Umbilical cord (tissue), 2 donors: ENCODE results near the gene ALKBH5. TPM values are rescaled to one million over a fixed set of nuclear protein-coding genes. Genes with fewer than 3 reads are reported as not detected.
"Not testable (repeated sequence)": the region's sequence is repeated elsewhere in the genome, so short reads cannot be mapped to it uniquely, and the experiment has no call there.

Experiments
- DNase-seq: peaks from one replicate; pipeline ENCODE4 v3.0.0-alpha.2; 2015; ENCODE audit warnings: low spot score
- total RNA-seq: library from RNA; depleted of rRNA; stranded (reverse); fragments of >200 nt; gene quantifications from one replicate; pipeline ENCODE4 v1.2.3, GENCODE V29; 2014; ENCODE audit warnings: low replicate concordance; ENCODE audit not compliant: insufficient read depth

Gene ALKBH5
- total RNA-seq, 1 donor from 2014 or later: 86.2 TPM

- DNase-seq: peak; percentile 13
These were observed 2.4 kb downstream of the ALKBH5 start for GRCh38 chr17:18185832-18186626.

GRCh38 chr17:18186627-18186982 lies 3.0 kb downstream of the ALKBH5 start:
- DNase-seq: peak; percentile 92

- DNase-seq: no peak
These were observed 3.6 kb downstream of the ALKBH5 start for GRCh38 chr17:18187226-18187625.

- peak; percentile 62 for DNase-seq
These were observed 4.5 kb downstream of the ALKBH5 start for GRCh38 chr17:18187821-18188761.

GRCh38 chr17:18190628-18191235 lies 7.1 kb downstream of the ALKBH5 start:
- DNase-seq: no peak

- peak; percentile 39 for DNase-seq
These were observed 7.6 kb downstream of the ALKBH5 start for GRCh38 chr17:18191236-18191667.

GRCh38 chr17:18191967-18192366 lies 8.3 kb downstream of the ALKBH5 start:
- DNase-seq: no peak

- no peak for DNase-seq
These were observed 10.8 kb downstream of the ALKBH5 start for GRCh38 chr17:18194394-18194793.

- DNase-seq: no peak
These were observed 11.2 kb downstream of the ALKBH5 start for GRCh38 chr17:18194804-18195203.

GRCh38 chr17:18195246-18195645 lies 11.6 kb downstream of the ALKBH5 start:
- DNase-seq: no peak

GRCh38 chr17:18197535-18198194 lies 14.0 kb downstream of the ALKBH5 start:
- DNase-seq: no peak

- no peak for DNase-seq
These were observed 14.9 kb downstream of the ALKBH5 start for GRCh38 chr17:18198530-18198929.

- DNase-seq: no peak
These were observed 17.5 kb downstream of the ALKBH5 start for GRCh38 chr17:18201108-18201507.

GRCh38 chr17:18203308-18203707 lies 19.7 kb downstream of the ALKBH5 start:
- DNase-seq: no peak

- DNase-seq: no peak
These were observed 22.2 kb downstream of the ALKBH5 start for GRCh38 chr17:18205861-18206260.

GRCh38 chr17:18206962-18207361 lies 23.3 kb downstream of the ALKBH5 start:
- no peak for DNase-seq

GRCh38 chr17:18208092-18208491 lies 24.5 kb downstream of the ALKBH5 start:
- DNase-seq: no peak

GRCh38 chr17:18213666-18214270 lies 30.1 kb downstream of the ALKBH5 start:
- DNase-seq: no peak

GRCh38 chr17:18216906-18217305 lies 33.3 kb downstream of the ALKBH5 start:
- DNase-seq: not testable (repeated sequence)

GRCh38 chr17:18217412-18218015 lies 33.9 kb downstream of the ALKBH5 start:
- peak; percentile 60 for DNase-seq
